Esophagus muscularis mucosa (tissue), 4 donors: ENCODE results near the gene IGFBP5. TPM values are rescaled to one million over a fixed set of nuclear protein-coding genes. Genes with fewer than 3 reads are reported as not detected.

Source experiments
- DNase-seq: peaks from one replicate; pipeline ENCODE4 v3.0.0-alpha.2; 2017; ENCODE audit errors: extremely low spot score
- H3K27ac ChIP-seq, 4 donors: fragments of 200-600 bp; sonication (generic); replicated peaks in 1 of 4; 1 replicate in 3 of 4; 2 replicates in 1 of 4; pipeline ENCODE4 v1.5.1; 2016 to 2019; ENCODE audit warnings: mild to moderate bottlenecking in 1 of 4
- H3K27me3 ChIP-seq, 4 donors: fragments of 200-600 bp; sonication (generic); one replicate each; pipeline versions ENCODE4 v1.5.1 to v1.6.0; 2016 to 2019
- H3K36me3 ChIP-seq, 4 donors: fragments of 200-600 bp; sonication (generic); one replicate each; pipeline ENCODE4 v1.5.1; 2016 to 2019
- H3K4me1 ChIP-seq, 4 donors: fragments of 200-600 bp; sonication (generic); one replicate each; pipeline ENCODE4 v1.5.1; 2016 to 2019
- H3K4me3 ChIP-seq, 4 donors: fragments of 200-600 bp; sonication (generic); 1 replicate in 2 of 4; 2 replicates in 2 of 4; pipeline ENCODE4 v1.5.1; 2016 to 2019; ENCODE audit warnings: mild to moderate bottlenecking in 4 of 4, moderate library complexity in 1 of 4
- H3K9me3 ChIP-seq, 4 donors: fragments of 200-600 bp; sonication (generic); 1 replicate in 3 of 4; 2 replicates in 1 of 4; pipeline ENCODE4 v1.5.1; 2016 to 2019
- CTCF ChIP-seq, 3 experiments: fragments of 200-600 bp in 2 of 3; fragments of 450-650 bp in 1 of 3; sonication (generic) in 2 of 3; IDR thresholded peaks; one replicate each; pipeline ENCODE4 v1.5.1; 2017 to 2019; ENCODE audit warnings: antibody characterized with exemption in 3 of 3, mild to moderate bottlenecking in 2 of 3, moderate library complexity in 1 of 3
- EP300 ChIP-seq: sonication (generic); formaldehyde crosslinking; IDR thresholded peaks from one replicate; pipeline ENCODE4 v1.6.1; 2017; ENCODE audit warnings: antibody characterized with exemption
- POLR2A ChIP-seq: fragments of 450-650 bp; IDR thresholded peaks from one replicate; pipeline ENCODE4 v1.6.1; 2017; ENCODE audit warnings: antibody characterized with exemption, moderate library complexity, mild to moderate bottlenecking, low read depth
- POLR2AphosphoS5 ChIP-seq, 2 donors: sonication (generic); formaldehyde crosslinking; IDR thresholded peaks; one replicate each; pipeline ENCODE4 v1.6.1; 2017; ENCODE audit warnings: antibody characterized with exemption in 2 of 2
- WGBS: methylation state at CpG from one replicate; pipeline ENCODE4 v1.1.5; 2018; 5-methylcytosine and 5-hydroxymethylcytosine counted together
- intact Hi-C: fragments of 100-400 bp; cut with DNase I; formaldehyde crosslinking; loops from one replicate; pipeline ENCODE4 v1.15.1; 2023
- total RNA-seq, 4 donors: library from RNA; depleted of rRNA; stranded (reverse); fragments of >200 nt; gene quantifications; one replicate each; pipeline versions ENCODE4 v1.1.0 to v1.2.1, GENCODE V29; 2016

The IGFBP5 gene
- total RNA-seq, 4 donors from 2014 or later = 547 to 1,471 (median 705) TPM

GRCh38 chr2:216687646-216688045 lies 7.7 kb downstream of the IGFBP5 start:
- TF ChIP-seq POLR2AphosphoS5 (IDR thresholded peaks at IDR 0.05) = no peak
- no peak for TF ChIP-seq POLR2A
- peak; percentile 10 to 46 (median 16) for TF ChIP-seq CTCF (IDR thresholded peaks at IDR 0.05)
- no peak for TF ChIP-seq EP300
- H3K27ac ChIP-seq = peak overlapping the region; percentile 84 to 94 (median 88)
- no peak for DNase-seq
- H3K36me3 ChIP-seq = peaks cover 0 to 33% (median 0%) of the 10 kb centered on the region in 4 donors
- WGBS = 80% methylated on average over 1 of the region's 4 CpGs
- no peaks in the 10 kb centered on the region for H3K9me3 ChIP-seq
- intact Hi-C loops = loop anchor here (10.0 kb wide), 1 partner anchor 647 kb away; no protein-coding TSS in a partner anchor
- no peak overlapping the region for H3K4me3 ChIP-seq
- H3K4me1 ChIP-seq = peaks cover 53 to 100% (median 96%) of the 10 kb centered on the region in 4 donors
- peaks cover 0 to 3% (median 0%) of the 10 kb centered on the region in 4 donors for H3K27me3 ChIP-seq

GRCh38 chr2:216687111-216687510 lies 8.2 kb downstream of the IGFBP5 start:
- peak overlapping the region; percentile 84 to 94 (median 88) for H3K27ac ChIP-seq
- 72% methylated on average over 3 of the region's 5 CpGs for WGBS
- intact Hi-C loops = loop anchor here (10.0 kb wide), 1 partner anchor 648 kb away; no protein-coding TSS in a partner anchor

GRCh38 chr2:216685327-216685875 lies 9.9 kb downstream of the IGFBP5 start:
- H3K4me1 ChIP-seq = peaks cover 72 to 100% (median 100%) of the 10 kb centered on the region in 4 donors
- intact Hi-C loops = loop anchor here (10.0 kb wide), 1 partner anchor 649 kb away; no protein-coding TSS in a partner anchor
- WGBS = 85% methylated on average over 5 of the region's 5 CpGs
- peaks cover 0 to 37% (median 0%) of the 10 kb centered on the region in 4 donors for H3K36me3 ChIP-seq
- peak in 1 of 2 donors; percentile 15 for TF ChIP-seq POLR2AphosphoS5 (IDR thresholded peaks at IDR 0.05)
- TF ChIP-seq EP300 = no peak
- H3K4me3 ChIP-seq = no peak overlapping the region
- no peaks in the 10 kb centered on the region for H3K27me3 ChIP-seq
- no peak for DNase-seq
- peak overlapping the region; percentile 84 to 94 (median 88) for H3K27ac ChIP-seq
- no peaks in the 10 kb centered on the region for H3K9me3 ChIP-seq

More at GRCh38 chr2:216687111-216687510, 8.2 kb downstream of the IGFBP5 start:
- TF ChIP-seq EP300 (no peak), POLR2AphosphoS5 (IDR thresholded peaks at IDR 0.05) (no peak), POLR2A (no peak), CTCF (IDR thresholded peaks at IDR 0.05) (no peak)
- H3K9me3 ChIP-seq = no peaks in the 10 kb centered on the region
- DNase-seq = no peak
- H3K4me1 ChIP-seq = peaks cover 58 to 100% (median 97%) of the 10 kb centered on the region in 4 donors
- H3K4me3 ChIP-seq = no peak overlapping the region
- H3K36me3 ChIP-seq = peaks cover 0 to 33% (median 0%) of the 10 kb centered on the region in 4 donors
- H3K27me3 ChIP-seq = no peaks in the 10 kb centered on the region

GRCh38 chr2:216683846-216684245 lies 11.5 kb downstream of the IGFBP5 start:
- Histone ChIP-seq H3K9me3 (no peaks in the 10 kb centered on the region), H3K4me3 (no peak overlapping the region), H3K27ac (peak overlapping the region; percentile 84 to 94 (median 88)), H3K27me3 (no peaks in the 10 kb centered on the region), H3K36me3 (peaks cover 0 to 37% (median 5%) of the 10 kb centered on the region in 4 donors), H3K4me1 (peaks cover 70 to 100% (median 100%) of the 10 kb centered on the region in 4 donors)
- peak; percentile 96 for DNase-seq
- TF ChIP-seq EP300 = peak; percentile 31
- TF ChIP-seq POLR2A = no peak
- peak; percentile 91 to 93 for TF ChIP-seq POLR2AphosphoS5 (IDR thresholded peaks at IDR 0.05)
- TF ChIP-seq CTCF (IDR thresholded peaks at IDR 0.05) = no peak
- WGBS = 40% methylated on average over 3 of the region's 3 CpGs
- intact Hi-C loops = loop anchor here (5.0 to 10.0 kb wide), 2 partner anchors 651 to 828 kb away; no protein-coding TSS in a partner anchor

- peak overlapping the region; percentile 77 to 94 (median 88) for H3K27ac ChIP-seq
- DNase-seq = no peak
- WGBS = 60% methylated on average over 2 of the region's 2 CpGs
- H3K27me3 ChIP-seq = no peaks in the 10 kb centered on the region
- no peak for TF ChIP-seq POLR2AphosphoS5 (IDR thresholded peaks at IDR 0.05)
- no peak for TF ChIP-seq CTCF (IDR thresholded peaks at IDR 0.05)
- TF ChIP-seq EP300 = no peak
- intact Hi-C loops = loop anchor here (5.0 to 10.0 kb wide), 2 partner anchors 653 to 831 kb away; no protein-coding TSS in a partner anchor
- H3K4me3 ChIP-seq = no peak overlapping the region
- H3K4me1 ChIP-seq = peaks cover 59 to 84% (median 79%) of the 10 kb centered on the region in 4 donors
- peaks cover 16 to 47% (median 26%) of the 10 kb centered on the region in 4 donors for H3K36me3 ChIP-seq
- no peaks in the 10 kb centered on the region for H3K9me3 ChIP-seq
Measured at GRCh38 chr2:216681683-216682082, 13.7 kb downstream of the IGFBP5 start.
